HCT116 (cell line): ENCODE data around the gene SLFN14. TPM values are rescaled to one million over a fixed set of nuclear protein-coding genes. Genes with fewer than 3 reads are reported as not detected.

Experiments used
- ATAC-seq: fragments of 200-7000 bp; cut with Tn5 transposase; 2 replicates; pipeline ENCODE4 v1.9.1; 2020; ENCODE audit warnings: mild to moderate bottlenecking, moderate library complexity
- BruUV-seq: library from RNA; stranded (reverse); fragments of 400-500 nt; replicated peaks from 2 replicates; lab custom pipeline; 2021; lab: Mats Ljungman, UMichigan
- CTCF ChIA-PET: fragments of 300-600 bp; sonication (Branson Sonifier 250); formaldehyde crosslinking; loops from one replicate; lab custom pipeline; 2021; ENCODE audit warnings: antibody characterized with exemption; lab: Charles Lee
- POLR2A ChIA-PET: fragments of 300-600, 350-600 bp; sonication (Branson Sonifier 250); formaldehyde crosslinking; loops from one replicate; lab custom pipeline; 2021; ENCODE audit warnings: antibody characterized with exemption; lab: Charles Lee
- RAD21 ChIA-PET, 2 experiments: fragments of 300-600 bp; sonication (Branson Sonifier 250); formaldehyde crosslinking; loops; one replicate each; lab custom pipeline; 2023; ENCODE audit warnings: low total read pairs in 2 of 2; ENCODE audit not compliant: uncharacterized antibody in 2 of 2, unreplicated experiment in 2 of 2, low non-redundant PET in 1 of 2; lab: Charles Lee
- DNase-seq: peaks from one replicate; pipeline ENCODE4 v3.0.0-alpha.2; 2010; ENCODE audit warnings: low read depth, low spot score
- H2AFZ ChIP-seq: fragments of 200-600 bp; shearing (Covaris generic), sonication (generic); 2 replicates; pipeline ENCODE4 v1.6.1; 2017; ENCODE audit warnings: low read depth, mixed run types, mixed read lengths, antibody characterized with exemption, low read length; ENCODE audit not compliant: poor library complexity, severe bottlenecking
- H3K27ac ChIP-seq: 2 replicates; pipeline ENCODE4 v1.5.1; 2012; ENCODE audit warnings: low read depth, low read length
- H3K27me3 ChIP-seq: fragments of 200-600 bp; sonication (generic); 2 replicates; pipeline ENCODE4 v1.6.1; 2016; ENCODE audit warnings: mixed run types, low read length, mixed read lengths; ENCODE audit not compliant: insufficient read depth
- H3K36me3 ChIP-seq, 2 experiments: fragments of 200-500 bp in 1 of 2; fragments of 200-600 bp in 1 of 2; sonication (Bioruptor generic) in 1 of 2; sonication (generic) in 1 of 2; 2 replicates each; pipeline versions ENCODE4 v1.5.1 to v1.6.1; 2014 to 2016; ENCODE audit warnings: low read length in 2 of 2, inconsistent platforms in 1 of 2, mixed read lengths in 1 of 2, mixed run types in 1 of 2; ENCODE audit not compliant: insufficient read depth in 2 of 2, control insufficient read depth in 1 of 2
- H3K4me1 ChIP-seq, 2 experiments: fragments of 200-600 bp in 1 of 2; sonication (generic) in 1 of 2; 2 replicates each; pipeline versions ENCODE4 v1.5.1 to v1.6.1; 2012 to 2017; ENCODE audit warnings: low read length in 2 of 2, inconsistent platforms in 1 of 2, mild to moderate bottlenecking in 1 of 2, mixed read lengths in 1 of 2, mixed run types in 1 of 2, moderate library complexity in 1 of 2; ENCODE audit not compliant: insufficient read depth in 2 of 2, control insufficient read depth in 1 of 2
- H3K4me2 ChIP-seq: fragments of 200-600 bp; sonication (generic); 2 replicates; pipeline ENCODE4 v1.6.1; 2017; ENCODE audit warnings: mixed run types, low read length, mixed read lengths
- H3K4me3 ChIP-seq, 2 experiments: fragments of 200-600 bp in 1 of 2; sonication (generic) in 1 of 2; replicated peaks in 1 of 2; 2 replicates each; pipeline ENCODE4 v1.5.1; 2011 to 2016; ENCODE audit warnings: low read length in 2 of 2, control low read depth in 1 of 2, low read depth in 1 of 2, mild to moderate bottlenecking in 1 of 2, mixed read lengths in 1 of 2, mixed run types in 1 of 2
- H3K79me2 ChIP-seq: fragments of 200-600 bp; sonication (generic); 2 replicates; pipeline ENCODE4 v1.6.1; 2017; ENCODE audit warnings: mild to moderate bottlenecking, mixed run types, low read length, moderate library complexity, mixed read lengths; ENCODE audit not compliant: insufficient read depth
- H3K9ac ChIP-seq: fragments of 200-600 bp; sonication (generic); 2 replicates; pipeline ENCODE4 v1.6.1; 2016; ENCODE audit warnings: low read length, mixed read lengths
- H3K9me2 ChIP-seq: fragments of 200-600 bp; sonication (generic), shearing (Covaris generic); 2 replicates; pipeline ENCODE4 v1.6.1; 2017; ENCODE audit warnings: mixed run types, mild to moderate bottlenecking, moderate library complexity; ENCODE audit not compliant: insufficient read depth
- H3K9me3 ChIP-seq, 2 experiments: fragments of 200-500 bp in 1 of 2; fragments of 200-600 bp in 1 of 2; sonication (Bioruptor generic) in 1 of 2; sonication (generic) in 1 of 2; 2 replicates each; pipeline ENCODE4 v1.6.1; 2014 to 2017; ENCODE audit warnings: low read length in 2 of 2, mixed read lengths in 2 of 2, inconsistent platforms in 1 of 2, low read depth in 1 of 2, mild to moderate bottlenecking in 1 of 2, mixed run types in 1 of 2, moderate library complexity in 1 of 2; ENCODE audit not compliant: control insufficient read depth in 1 of 2, insufficient read depth in 1 of 2
- H4K20me1 ChIP-seq: fragments of 200-600 bp; sonication (generic), shearing (Covaris generic); 2 replicates; pipeline ENCODE4 v1.6.1; 2017; ENCODE audit warnings: mixed run types, mild to moderate bottlenecking, moderate library complexity; ENCODE audit not compliant: insufficient read depth
- CBX3 ChIP-seq: IDR thresholded peaks from 2 replicates; pipeline ENCODE4 v1.6.1; 2012; ENCODE audit warnings: low read depth
- CEBPB ChIP-seq: IDR thresholded peaks from 2 replicates; pipeline ENCODE4 v1.6.1; 2012; ENCODE audit warnings: low read depth
- EGR1 ChIP-seq: IDR thresholded peaks from 2 replicates; pipeline ENCODE4 v1.6.1; 2012; ENCODE audit warnings: low read depth
- ELF1 ChIP-seq: IDR thresholded peaks from 2 replicates; pipeline ENCODE4 v1.6.1; 2012; ENCODE audit warnings: low read depth, borderline replicate concordance
- EZH2phosphoT487 ChIP-seq: fragments of 200-600 bp; IDR thresholded peaks from 2 replicates; pipeline ENCODE4 v1.6.1; 2018; ENCODE audit warnings: antibody characterized with exemption, borderline replicate concordance
- FOSL1 ChIP-seq: IDR thresholded peaks from 2 replicates; pipeline ENCODE4 v1.6.1; 2012; ENCODE audit warnings: low read depth
- JUND ChIP-seq: IDR thresholded peaks from 2 replicates; pipeline ENCODE4 v1.6.1; 2012
- POLR2A ChIP-seq: IDR thresholded peaks from 2 replicates; pipeline ENCODE4 v1.7.0; 2011; ENCODE audit warnings: borderline replicate concordance; ENCODE audit not compliant: insufficient read depth, insufficient read length; ENCODE audit errors: extremely low read depth
- POLR2AphosphoS5 ChIP-seq: IDR thresholded peaks from 2 replicates; pipeline ENCODE4 v1.6.1; 2011; ENCODE audit warnings: mild to moderate bottlenecking, low read depth, low read length, moderate library complexity
- RAD21 ChIP-seq: IDR thresholded peaks from 2 replicates; pipeline ENCODE4 v1.6.1; 2012; ENCODE audit warnings: low read depth, mild to moderate bottlenecking
- REST ChIP-seq: IDR thresholded peaks from 2 replicates; pipeline ENCODE4 v1.6.1; 2012; ENCODE audit warnings: low read depth
- SP1 ChIP-seq: IDR thresholded peaks from 2 replicates; pipeline ENCODE4 v1.6.1; 2012; ENCODE audit warnings: low read depth
- SRF ChIP-seq: IDR thresholded peaks from 2 replicates; pipeline ENCODE4 v1.6.1; 2012; ENCODE audit warnings: low read depth
- TCF7L2 ChIP-seq: IDR thresholded peaks from 2 replicates; pipeline ENCODE4 v1.7.0; 2011; ENCODE audit warnings: borderline replicate concordance, inconsistent platforms; ENCODE audit not compliant: insufficient read depth, insufficient read length; ENCODE audit errors: extremely low read depth
- YY1 ChIP-seq: IDR thresholded peaks from 2 replicates; pipeline ENCODE4 v1.6.1; 2011; ENCODE audit warnings: low read length, low read depth, moderate library complexity, mild to moderate bottlenecking; ENCODE audit not compliant: insufficient replicate concordance; ENCODE audit errors: extremely low read depth
- ZFX ChIP-seq: fragments of 450-650 bp; IDR thresholded peaks from 2 replicates; pipeline ENCODE4 v1.6.1; 2017
- intact Hi-C: fragments of 100-400 bp; cut with micrococcal nuclease; formaldehyde crosslinking; loops from 2 replicates; pipeline ENCODE4 v1.10.0; 2022
- total RNA-seq: library from RNA; stranded (reverse); gene quantifications from one replicate; pipeline ENCODE4 v1.2.1, GENCODE V29; 2021; ENCODE audit not compliant: unreplicated experiment

The SLFN14 gene
- total RNA-seq, 1 experiment from 2014 or later, result not detected

GRCh38 chr17:35540589-35541404, 19.8 kb downstream of the SLFN14 start (continued):
- no peak for TF ChIP-seq CEBPB

GRCh38 chr17:35539659-35540026, 21.0 kb downstream of the SLFN14 start:
- Histone ChIP-seq H4K20me1 (no peaks in the 10 kb centered on the region), H3K9me2 (no peaks in the 10 kb centered on the region), H3K36me3 (no peaks in the 10 kb centered on the region), H2AFZ (peak overlapping the region; percentile 99), H3K27ac (no peak overlapping the region), H3K79me2 (no peaks in the 10 kb centered on the region), H3K9me3 (no peaks in the 10 kb centered on the region), H3K27me3 (no peaks in the 10 kb centered on the region; the same call in 1 of the 2 replicates), H3K4me2 (peak overlapping the region; percentile 55), H3K4me1 (peaks cover 0 to 5% of the 10 kb centered on the region in 2 experiments; a peak in 1 of 4 replicates), H3K4me3 (no peak overlapping the region), H3K9ac (no peak overlapping the region)
- no TSS peak for BruUV-seq
- no peak for TF ChIP-seq EGR1
- TF ChIP-seq RAD21, result no peak
- no peak for TF ChIP-seq EZH2phosphoT487
- no peak for TF ChIP-seq CBX3
- no peak for TF ChIP-seq SRF
- no peak for TF ChIP-seq JUND
- no peak for TF ChIP-seq YY1
- TF ChIP-seq ELF1, result no peak
- TF ChIP-seq ZFX, result no peak
- TF ChIP-seq POLR2A, result no peak
- no peak for TF ChIP-seq TCF7L2
- TF ChIP-seq REST, result no peak
- TF ChIP-seq SP1, result no peak
- TF ChIP-seq POLR2AphosphoS5, result no peak
- no peak for TF ChIP-seq FOSL1
- ChIA-PET POLR2A (no interaction called here), RAD21 (no interaction called here), CTCF (interaction anchor here (0.7 to 1.1 kb wide), 11 partner anchors 12 to 412 kb away, joined by 3 to 13 read pairs (median 4); no protein-coding TSS in a partner anchor)
- peak; percentile 54 for ATAC-seq
- intact Hi-C loops, result loop anchor here (1.0 to 5.0 kb wide), 4 partner anchors 208 to 542 kb away; no protein-coding TSS in a partner anchor
- DNase-seq, result no peak
